ENCODE measurements around the gene DHX29. TPM values are rescaled to one million over a fixed set of nuclear protein-coding genes. Genes with fewer than 3 reads are reported as not detected.

DHX29 gene
- total RNA-seq, 4 donors from 2014 or later = 9.4 to 33.0 (median 17.6) TPM

DNA sequence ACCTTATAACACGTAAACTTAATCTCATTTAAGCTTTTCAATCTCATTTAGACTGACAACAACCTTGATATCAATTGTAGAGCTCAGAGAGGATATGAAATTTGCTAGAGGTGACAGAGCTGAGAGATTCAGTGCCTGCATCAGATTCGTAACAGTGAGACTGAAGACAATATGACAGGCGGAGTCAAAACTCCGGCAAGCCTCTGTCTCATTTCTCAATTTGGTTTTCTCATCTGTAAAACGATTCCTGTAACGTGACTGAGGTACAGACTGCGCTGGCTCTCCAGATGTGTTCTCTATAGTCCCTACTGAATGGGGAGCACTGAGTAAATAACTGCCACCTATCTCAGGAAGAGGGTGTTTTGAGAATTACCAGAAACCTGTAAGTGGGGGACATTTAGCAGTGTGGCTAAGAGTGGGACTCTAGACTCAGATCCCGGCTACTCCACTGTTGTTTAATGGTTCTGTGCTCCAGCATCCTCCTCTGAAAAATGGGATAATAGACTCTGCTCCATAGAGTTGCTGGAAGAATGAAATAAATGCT, 77.3 kb downstream of the DHX29 start:
- peaks cover 100% of the 10 kb centered on the region for H3K27me3 ChIP-seq
- intact Hi-C loops (cut with DNase I; ENCODE audit: low total_unique reads) (no loop called here), in situ Hi-C loops (cut with MboI; ENCODE audit: low pct_ligation_motif_present in 1 of 4, low pct_unique_long_range_greater_than_20kb in 1 of 4, low sequenced_read_pairs in 3 of 4) (loop anchor here in 2 of 4 donors (10.0 kb wide), 1 partner anchor 55 kb away; the partner anchor contains the start of gene CDC20B (in 2 of the 2))
- no peak overlapping the region for H3K27ac ChIP-seq
- no peaks in the 10 kb centered on the region for H3K36me3 ChIP-seq
- TF ChIP-seq EP300 (IDR thresholded peaks at IDR 0.05; ENCODE audit: low read depth) (no peak), POLR2A (IDR thresholded peaks at IDR 0.05) (no peak), POLR2AphosphoS5 (IDR thresholded peaks at IDR 0.05) (no peak)
- TF ChIP-seq, protein P1, sequence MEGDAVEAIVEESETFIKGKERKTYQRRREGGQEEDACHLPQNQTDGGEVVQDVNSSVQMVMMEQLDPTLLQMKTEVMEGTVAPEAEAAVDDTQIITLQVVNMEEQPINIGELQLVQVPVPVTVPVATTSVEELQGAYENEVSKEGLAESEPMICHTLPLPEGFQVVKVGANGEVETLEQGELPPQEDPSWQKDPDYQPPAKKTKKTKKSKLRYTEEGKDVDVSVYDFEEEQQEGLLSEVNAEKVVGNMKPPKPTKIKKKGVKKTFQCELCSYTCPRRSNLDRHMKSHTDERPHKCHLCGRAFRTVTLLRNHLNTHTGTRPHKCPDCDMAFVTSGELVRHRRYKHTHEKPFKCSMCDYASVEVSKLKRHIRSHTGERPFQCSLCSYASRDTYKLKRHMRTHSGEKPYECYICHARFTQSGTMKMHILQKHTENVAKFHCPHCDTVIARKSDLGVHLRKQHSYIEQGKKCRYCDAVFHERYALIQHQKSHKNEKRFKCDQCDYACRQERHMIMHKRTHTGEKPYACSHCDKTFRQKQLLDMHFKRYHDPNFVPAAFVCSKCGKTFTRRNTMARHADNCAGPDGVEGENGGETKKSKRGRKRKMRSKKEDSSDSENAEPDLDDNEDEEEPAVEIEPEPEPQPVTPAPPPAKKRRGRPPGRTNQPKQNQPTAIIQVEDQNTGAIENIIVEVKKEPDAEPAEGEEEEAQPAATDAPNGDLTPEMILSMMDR (IDR thresholded peaks at IDR 0.05) = no peak
- H3K9me3 ChIP-seq = no peaks in the 10 kb centered on the region
- 35 to 40% methylated on average over 7 to 8 of the region's 8 CpGs for WGBS, 2 donors (ENCODE audit: low coverage in 1 of 2)
- no peak overlapping the region for H3K4me3 ChIP-seq
- no peak for DNase-seq
- peaks cover 20 to 59% (median 58%) of the 10 kb centered on the region in 4 donors for H3K4me1 ChIP-seq

DNA sequence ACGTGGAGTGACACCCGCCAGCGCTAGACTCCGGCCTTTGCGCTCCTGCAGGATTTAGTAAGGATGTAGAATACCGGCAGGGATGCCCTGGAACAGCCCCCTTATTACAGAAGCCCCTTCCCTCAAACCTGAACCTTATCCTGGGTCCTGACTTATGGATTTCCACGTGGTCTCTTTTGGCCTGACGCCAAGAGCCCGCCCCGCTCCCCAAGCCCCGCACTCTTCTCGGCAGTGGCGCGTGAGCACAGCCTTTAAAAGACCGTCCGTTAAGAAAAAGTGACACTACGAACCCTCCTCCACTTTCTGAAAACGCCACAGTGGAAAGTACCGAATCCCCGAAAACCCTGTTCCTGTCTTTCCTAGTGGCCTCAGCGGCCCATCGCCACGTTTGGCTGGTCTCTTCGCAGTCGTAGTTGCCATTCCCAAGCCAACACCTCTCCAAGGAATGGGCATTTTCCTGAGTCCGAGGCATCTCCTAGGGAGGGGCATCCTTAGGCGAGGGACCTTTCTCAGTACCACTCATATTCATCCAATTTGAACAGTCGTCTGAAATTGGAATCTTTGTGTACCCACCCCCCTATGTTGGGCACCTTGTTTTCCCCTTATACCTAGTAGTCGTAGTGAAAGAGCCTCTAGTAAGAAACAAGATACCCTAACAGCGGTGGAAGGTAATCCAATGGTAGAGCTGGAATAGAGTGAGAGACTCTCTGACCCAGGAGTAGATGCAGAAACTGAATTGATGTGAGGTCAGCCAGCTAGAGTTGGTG, 79.6 kb downstream of the DHX29 start:
- Histone ChIP-seq H3K27ac (no peak overlapping the region), H3K4me1 (peaks cover 20 to 44% (median 40%) of the 10 kb centered on the region in 4 donors), H3K4me3 (peak overlapping the region in 3 of 4 donors; percentile 20 to 50 (median 39)), H3K9me3 (no peaks in the 10 kb centered on the region), H3K36me3 (no peaks in the 10 kb centered on the region), H3K27me3 (peaks cover 100% of the 10 kb centered on the region)
- intact Hi-C loops (cut with DNase I; ENCODE audit: low total_unique reads) (loop anchor here (10.0 kb wide), 1 partner anchor 53 kb away; the partner anchor contains the start of gene CDC20B), in situ Hi-C loops (cut with MboI; ENCODE audit: low pct_ligation_motif_present in 1 of 4, low pct_unique_long_range_greater_than_20kb in 1 of 4, low sequenced_read_pairs in 3 of 4) (loop anchor here in 1 of 4 donors (10.0 kb wide), 1 partner anchor 53 kb away; the partner anchor contains the start of gene CDC20B)
- DNase-seq = no peak
- TF ChIP-seq POLR2A (IDR thresholded peaks at IDR 0.05) = no peak
- 0 to 11% methylated on average over 4 to 30 of the region's 30 CpGs for WGBS, 2 donors (ENCODE audit: low coverage in 1 of 2)

DNA sequence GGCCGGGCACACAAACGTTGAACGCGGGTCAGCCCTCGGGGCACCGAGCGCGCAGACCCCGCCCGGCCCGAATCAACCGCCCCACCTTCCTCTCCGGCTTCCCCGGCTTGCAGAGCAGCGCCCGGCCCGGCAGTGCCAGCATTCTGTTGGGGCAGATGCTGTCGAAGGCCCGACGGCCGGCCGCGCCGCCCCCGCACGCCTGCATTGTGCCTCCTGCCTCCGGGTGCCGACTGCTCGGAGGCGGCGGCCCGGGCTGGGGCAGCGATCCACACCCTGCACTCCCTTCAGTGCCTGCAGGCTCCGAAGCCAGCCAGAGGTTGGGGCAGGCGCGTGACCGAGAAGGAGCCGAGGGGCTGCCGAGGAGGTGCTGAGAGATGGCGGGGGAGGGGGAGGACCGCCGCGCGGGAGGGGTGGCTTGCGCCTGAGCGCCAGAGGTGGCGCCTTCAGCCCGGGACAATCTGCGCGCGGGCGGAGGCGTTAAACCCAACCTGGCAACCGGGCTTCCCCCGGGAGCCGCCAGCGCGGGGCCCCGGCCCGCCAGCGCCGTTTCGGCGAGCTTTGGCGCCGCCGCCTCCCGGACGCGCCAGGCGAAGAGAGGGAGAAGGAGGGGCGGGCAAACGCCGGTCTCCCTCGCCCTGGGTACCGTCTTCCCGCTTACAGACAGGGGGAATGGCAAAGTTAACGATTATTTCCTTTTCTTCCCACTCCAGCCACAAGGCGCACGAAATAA, 80.4 kb downstream of the DHX29 start, which contains the start of gene MCIDAS:
Gene MCIDAS (minus strand): TSS at position 382 of the 730 bp plus-strand sequence. CDS start 177 bp downstream, at position 205.
- H3K27me3 ChIP-seq = peaks cover 100% of the 10 kb centered on the region
- 1% methylated on average over 80 of the region's 80 CpGs; no CpG with 5 or more reads in 1 of the 2 donors for WGBS, 2 donors (ENCODE audit: low coverage in 1 of 2)

More for the DNA sequence above, 80.4 kb downstream of the DHX29 start, which contains the start of gene MCIDAS:
- peak; percentile 72 for DNase-seq
- TF ChIP-seq POLR2AphosphoS5 (IDR thresholded peaks at IDR 0.05) = no peak
- TF ChIP-seq, protein P1 (IDR thresholded peaks at IDR 0.05) = peak in 3 of 5 experiments; percentile 21 to 28 (median 25)
- in situ Hi-C loops (cut with MboI; ENCODE audit: low pct_ligation_motif_present in 1 of 4, low pct_unique_long_range_greater_than_20kb in 1 of 4, low sequenced_read_pairs in 3 of 4) = loop anchor here in 1 of 4 donors (10.0 kb wide), 1 partner anchor 52 kb away; the partner anchor contains the start of gene CDC20B
- H3K4me3 ChIP-seq = peak within 1 kb of the TSS; percentile 12 to 50 (median 30)
- no peaks in the 10 kb centered on the region for H3K36me3 ChIP-seq
- peak within 1 kb of the TSS in 1 of 4 donors; percentile 48 for H3K27ac ChIP-seq
- H3K9me3 ChIP-seq = no peaks in the 10 kb centered on the region
- intact Hi-C loops (cut with DNase I; ENCODE audit: low total_unique reads) = loop anchor here (10.0 kb wide), 1 partner anchor 52 kb away; the partner anchor contains the start of gene CDC20B
- H3K4me1 ChIP-seq = peaks cover 17 to 37% (median 33%) of the 10 kb centered on the region in 4 donors

Data from transverse colon (tissue), 4 donors.